Gastrocnemius medialis (tissue), 4 donors: ENCODE results near the gene TANC1. TPM values are rescaled to one million over a fixed set of nuclear protein-coding genes. Genes with fewer than 3 reads are reported as not detected.

Source experiments
- ATAC-seq, 2 donors: fragments of 150-250 bp; one replicate each; pipeline ENCODE4 v1.9.1; 2016
- DNase-seq, 2 donors: peaks; one replicate each; pipeline ENCODE4 v3.0.0-alpha.2; 2019
- H3K27ac ChIP-seq, 4 donors: fragments of 200-600 bp; sonication (generic); 1 replicate in 1 of 4; 2 replicates in 3 of 4; pipeline ENCODE4 v1.5.1; 2016 to 2018; ENCODE audit warnings: mild to moderate bottlenecking in 2 of 4, moderate library complexity in 1 of 4
- H3K27me3 ChIP-seq, 3 donors: fragments of 200-600 bp; sonication (generic) in 2 of 3; 1 replicate in 1 of 3; 2 replicates in 2 of 3; pipeline versions ENCODE4 v1.5.1 to v1.6.0; 2016 to 2019; ENCODE audit warnings: mild to moderate bottlenecking in 1 of 3, moderate library complexity in 1 of 3
- H3K36me3 ChIP-seq, 2 donors: fragments of 200-600 bp; sonication (generic) in 1 of 2; one replicate each; pipeline ENCODE4 v1.5.1; 2017 to 2018
- H3K4me1 ChIP-seq, 2 donors: fragments of 200-600 bp; sonication (generic) in 1 of 2; one replicate each; pipeline ENCODE4 v1.5.1; 2016 to 2017; ENCODE audit warnings: mild to moderate bottlenecking in 2 of 2
- H3K4me3 ChIP-seq, 4 donors: fragments of 200-600 bp; sonication (generic) in 3 of 4; 1 replicate in 1 of 4; 2 replicates in 3 of 4; pipeline ENCODE4 v1.5.1; 2016 to 2019; ENCODE audit warnings: mild to moderate bottlenecking in 2 of 4
- H3K9me3 ChIP-seq, 3 donors: fragments of 200-600 bp; sonication (generic) in 2 of 3; 1 replicate in 1 of 3; 2 replicates in 2 of 3; pipeline ENCODE4 v1.5.1; 2016 to 2019
- CTCF ChIP-seq, 5 experiments: fragments of 450-650 bp in 3 of 5; fragments of 200-600 bp in 2 of 5; sonication (generic) in 2 of 5; IDR thresholded peaks in 4 of 5; conservative IDR thresholded peaks in 1 of 5; 1 replicate in 4 of 5; 2 replicates in 1 of 5; pipeline ENCODE4 v1.5.1; 2016 to 2019; ENCODE audit warnings: antibody characterized with exemption in 5 of 5, mild to moderate bottlenecking in 3 of 5, moderate library complexity in 3 of 5
- POLR2A ChIP-seq, 2 donors: fragments of 450-650 bp; IDR thresholded peaks; one replicate each; pipeline ENCODE4 v1.6.1; 2017; ENCODE audit warnings: antibody characterized with exemption in 2 of 2, mild to moderate bottlenecking in 2 of 2, moderate library complexity in 2 of 2
- in situ Hi-C, 4 donors: fragments of 200-750 bp; cut with MboI; loops; one replicate each; pipeline versions ENCODE4 v1.15.0 to v1.8.0; 2017; ENCODE audit warnings: low sequenced_read_pairs in 4 of 4
- intact Hi-C: fragments of 100-400 bp; cut with DNase I; formaldehyde crosslinking; loops from one replicate; pipeline ENCODE4 v1.15.1; 2023; ENCODE audit warnings: low total_unique reads
- total RNA-seq, 4 donors: library from RNA; depleted of rRNA; stranded (reverse); fragments of >200 nt; gene quantifications; one replicate each; pipeline versions ENCODE4 v1.1.0 to v1.2.3, GENCODE V29; 2016

The TANC1 gene
- total RNA-seq, 4 donors from 2014 or later, result 5.1 to 9.9 (median 5.4) TPM

GRCh38 chr2:159188449-159188848 is 220.0 kb downstream of the TANC1 start:
- peak overlapping the region in 3 of 4 donors; percentile 39 to 61 (median 60) for H3K27ac ChIP-seq
- H3K36me3 ChIP-seq, result no peaks in the 10 kb centered on the region
- intact Hi-C loops (no loop called here), in situ Hi-C loops (no loop called here)
- no peaks in the 10 kb centered on the region for H3K9me3 ChIP-seq
- H3K4me3 ChIP-seq, result no peak overlapping the region
- no peak for TF ChIP-seq CTCF (IDR thresholded peaks at IDR 0.05 in 4 of 5, conservative IDR thresholded peaks at IDR 0.05 in 1 of 5)
- TF ChIP-seq POLR2A (IDR thresholded peaks at IDR 0.05), result no peak
- no peaks in the 10 kb centered on the region for H3K27me3 ChIP-seq
- ATAC-seq (peak in 1 of 2 donors; percentile 58), DNase-seq (no peak)
- peaks cover 0 to 2% of the 10 kb centered on the region in 2 donors for H3K4me1 ChIP-seq

GRCh38 chr2:159192371-159192918 is 224.0 kb downstream of the TANC1 start:
- ATAC-seq (no peak), DNase-seq (no peak)
- intact Hi-C loops, result no loop called here
- Histone ChIP-seq H3K27me3 (no peaks in the 10 kb centered on the region), H3K4me1 (peaks cover 0 to 2% of the 10 kb centered on the region in 2 donors), H3K27ac (no peak overlapping the region), H3K4me3 (no peak overlapping the region), H3K36me3 (no peaks in the 10 kb centered on the region), H3K9me3 (no peaks in the 10 kb centered on the region)
- no peak for TF ChIP-seq CTCF (IDR thresholded peaks at IDR 0.05 in 4 of 5, conservative IDR thresholded peaks at IDR 0.05 in 1 of 5)
- TF ChIP-seq POLR2A (IDR thresholded peaks at IDR 0.05), result no peak
- in situ Hi-C loops, result no loop called here

- Histone ChIP-seq H3K4me3 (no peak overlapping the region), H3K27ac (no peak overlapping the region), H3K4me1 (no peaks in the 10 kb centered on the region), H3K27me3 (no peaks in the 10 kb centered on the region), H3K9me3 (no peaks in the 10 kb centered on the region), H3K36me3 (no peaks in the 10 kb centered on the region)
- no peak for DNase-seq
- in situ Hi-C loops, result no loop called here
- TF ChIP-seq CTCF (IDR thresholded peaks at IDR 0.05 in 4 of 5, conservative IDR thresholded peaks at IDR 0.05 in 1 of 5) (no peak), POLR2A (IDR thresholded peaks at IDR 0.05) (no peak)
- ATAC-seq, result no peak
- intact Hi-C loops, result no loop called here
These were observed 225.4 kb downstream of the TANC1 start for GRCh38 chr2:159193791-159194190.

GRCh38 chr2:159194241-159194640 is 225.8 kb downstream of the TANC1 start:
- intact Hi-C loops (no loop called here), in situ Hi-C loops (no loop called here)
- DNase-seq (no peak), ATAC-seq (no peak)
- TF ChIP-seq CTCF (IDR thresholded peaks at IDR 0.05 in 4 of 5, conservative IDR thresholded peaks at IDR 0.05 in 1 of 5) (no peak), POLR2A (IDR thresholded peaks at IDR 0.05) (no peak)
- no peaks in the 10 kb centered on the region for H3K4me1 ChIP-seq
- H3K9me3 ChIP-seq, result no peaks in the 10 kb centered on the region
- H3K27ac ChIP-seq, result no peak overlapping the region
- H3K27me3 ChIP-seq, result no peaks in the 10 kb centered on the region
- no peak overlapping the region for H3K4me3 ChIP-seq
- no peaks in the 10 kb centered on the region for H3K36me3 ChIP-seq

- ATAC-seq, result no peak
- no peaks in the 10 kb centered on the region for H3K4me1 ChIP-seq
- no peak overlapping the region for H3K4me3 ChIP-seq
- in situ Hi-C loops, result no loop called here
- intact Hi-C loops, result no loop called here
- H3K27ac ChIP-seq, result no peak overlapping the region
- no peaks in the 10 kb centered on the region for H3K36me3 ChIP-seq
- no peak for DNase-seq
- H3K9me3 ChIP-seq, result no peaks in the 10 kb centered on the region
- H3K27me3 ChIP-seq, result no peaks in the 10 kb centered on the region
- TF ChIP-seq POLR2A (IDR thresholded peaks at IDR 0.05), result no peak
- no peak for TF ChIP-seq CTCF (IDR thresholded peaks at IDR 0.05 in 4 of 5, conservative IDR thresholded peaks at IDR 0.05 in 1 of 5)
These were observed 227.3 kb downstream of the TANC1 start for GRCh38 chr2:159195697-159196096.
